ENCODE data around the gene ZSCAN25.
"Not testable (repeated sequence)": the region's sequence is repeated elsewhere in the genome, so short reads cannot be mapped to it uniquely, and the experiment has no call there.

The ZSCAN25 gene

GRCh38 chr7:99651290-99651689, 34.5 kb downstream of the ZSCAN25 start:
- no peak for TF ChIP-seq CTCF (IDR thresholded peaks at IDR 0.05; ENCODE audit: extremely low read depth, missing control alignments)
- DNase-seq (ENCODE audit: low spot score): no peak

- DNase-seq (ENCODE audit: low spot score): no peak
- no peak for TF ChIP-seq CTCF (IDR thresholded peaks at IDR 0.05; ENCODE audit: extremely low read depth, missing control alignments)
These were observed 35.9 kb downstream of the ZSCAN25 start for GRCh38 chr7:99652671-99653070.

GRCh38 chr7:99653269-99653668, 36.5 kb downstream of the ZSCAN25 start:
- not testable (repeated sequence) for DNase-seq (ENCODE audit: low spot score)

GRCh38 chr7:99653754-99654153, 37.0 kb downstream of the ZSCAN25 start:
- no peak for TF ChIP-seq CTCF (IDR thresholded peaks at IDR 0.05; ENCODE audit: extremely low read depth, missing control alignments)
- DNase-seq (ENCODE audit: low spot score): no peak

GRCh38 chr7:99654626-99655025, 37.9 kb downstream of the ZSCAN25 start:
- not testable (repeated sequence) for DNase-seq (ENCODE audit: low spot score)

- not testable (repeated sequence) for DNase-seq (ENCODE audit: low spot score)
These were observed 41.1 kb downstream of the ZSCAN25 start for GRCh38 chr7:99657879-99658278.

- TF ChIP-seq CTCF (IDR thresholded peaks at IDR 0.05; ENCODE audit: extremely low read depth, missing control alignments): no peak
- DNase-seq (ENCODE audit: low spot score): no peak
These were observed 48.7 kb downstream of the ZSCAN25 start for GRCh38 chr7:99665312-99666012.

- no peak for TF ChIP-seq CTCF (IDR thresholded peaks at IDR 0.05; ENCODE audit: extremely low read depth, missing control alignments)
- DNase-seq (ENCODE audit: low spot score): no peak
These were observed 49.3 kb downstream of the ZSCAN25 start for GRCh38 chr7:99666013-99666395.

GRCh38 chr7:99667179-99667578, 50.4 kb downstream of the ZSCAN25 start:
- no peak for DNase-seq (ENCODE audit: low spot score)
- TF ChIP-seq CTCF (IDR thresholded peaks at IDR 0.05; ENCODE audit: extremely low read depth, missing control alignments): no peak
